Measurements from ENCODE around the gene APBB2.
A peak's percentile ranks its signal among the peaks of the same experiment; 100 is the strongest.

DNA sequence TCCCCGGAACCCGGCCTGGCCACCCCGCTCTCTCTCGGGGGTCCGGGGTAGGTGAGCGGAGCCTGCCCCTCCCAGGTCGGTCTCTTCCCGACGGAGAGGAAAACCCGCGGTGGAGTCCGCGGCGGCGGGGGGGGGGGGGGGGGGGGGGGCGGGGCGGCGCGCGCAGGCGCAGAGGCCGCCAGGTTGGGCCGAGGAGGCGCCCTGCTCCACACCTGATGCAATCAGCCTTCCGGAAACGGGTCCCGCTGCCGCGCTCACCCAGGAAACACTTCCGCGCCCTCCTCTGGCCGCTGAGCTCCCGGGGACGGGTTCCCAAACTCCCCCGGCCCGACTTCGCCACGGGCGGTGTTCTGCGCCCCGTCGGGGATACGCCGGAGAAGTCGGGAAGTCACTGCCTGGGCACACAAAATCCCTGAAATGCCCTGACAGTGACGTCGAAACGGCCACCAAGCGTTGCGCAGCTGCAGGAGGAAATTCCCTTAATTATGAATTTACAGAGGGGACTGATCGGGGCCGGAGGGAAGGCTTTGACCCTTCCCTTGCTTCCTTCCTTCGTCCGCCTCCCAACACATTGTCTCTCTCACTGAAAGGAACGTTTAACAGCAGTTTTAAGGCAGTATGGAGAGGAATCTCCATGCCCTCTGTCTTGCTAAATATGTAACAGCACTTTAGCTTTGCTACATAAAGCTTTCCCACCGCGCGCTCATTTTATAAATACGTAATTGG is 2.1 kb upstream of the APBB2 start:
- TF ChIP-seq POLR2A (IDR thresholded peaks at IDR 0.05) = peak; percentile 74 to 95 (median 91)
- TF ChIP-seq, protein P1, sequence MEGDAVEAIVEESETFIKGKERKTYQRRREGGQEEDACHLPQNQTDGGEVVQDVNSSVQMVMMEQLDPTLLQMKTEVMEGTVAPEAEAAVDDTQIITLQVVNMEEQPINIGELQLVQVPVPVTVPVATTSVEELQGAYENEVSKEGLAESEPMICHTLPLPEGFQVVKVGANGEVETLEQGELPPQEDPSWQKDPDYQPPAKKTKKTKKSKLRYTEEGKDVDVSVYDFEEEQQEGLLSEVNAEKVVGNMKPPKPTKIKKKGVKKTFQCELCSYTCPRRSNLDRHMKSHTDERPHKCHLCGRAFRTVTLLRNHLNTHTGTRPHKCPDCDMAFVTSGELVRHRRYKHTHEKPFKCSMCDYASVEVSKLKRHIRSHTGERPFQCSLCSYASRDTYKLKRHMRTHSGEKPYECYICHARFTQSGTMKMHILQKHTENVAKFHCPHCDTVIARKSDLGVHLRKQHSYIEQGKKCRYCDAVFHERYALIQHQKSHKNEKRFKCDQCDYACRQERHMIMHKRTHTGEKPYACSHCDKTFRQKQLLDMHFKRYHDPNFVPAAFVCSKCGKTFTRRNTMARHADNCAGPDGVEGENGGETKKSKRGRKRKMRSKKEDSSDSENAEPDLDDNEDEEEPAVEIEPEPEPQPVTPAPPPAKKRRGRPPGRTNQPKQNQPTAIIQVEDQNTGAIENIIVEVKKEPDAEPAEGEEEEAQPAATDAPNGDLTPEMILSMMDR (IDR thresholded peaks at IDR 0.05) = peak in 4 of 7 experiments; percentile 17 to 68 (median 54)
